ENCODE results near the gene IQCB1.
"Not testable (repeated sequence)": the region's sequence is repeated elsewhere in the genome, so short reads cannot be mapped to it uniquely, and the experiment has no call there.

IQCB1 gene

GRCh38 chr3:121749276-121750086 lies 85.4 kb downstream of the IQCB1 start, which contains the start of gene GOLGB1:
Gene GOLGB1, minus strand, starts transcription at chr3:121749741. Its CDS starts 18,770 bp downstream, at chr3:121730971.
- H3K79me2 ChIP-seq (ENCODE audit: insufficient read depth, low read length): peaks cover 38% of the 10 kb centered on the region
- H3K9ac ChIP-seq (ENCODE audit: low read depth, low read length, poor library complexity, severe bottlenecking): peak within 1 kb of the TSS; percentile 83
- peak within 1 kb of the TSS; percentile 89 for H3K4me2 ChIP-seq (ENCODE audit: low read depth, low read length, poor library complexity, severe bottlenecking)
- TF ChIP-seq CTCF (conservative IDR thresholded peaks at IDR 0.05; ENCODE audit: low read length) (no peak), EZH2phosphoT487 (IDR thresholded peaks at IDR 0.05; ENCODE audit: borderline replicate concordance) (no peak)
- H3K9me3 ChIP-seq (ENCODE audit: insufficient read depth, low read depth, low read length): no peaks in the 10 kb centered on the region
- no peaks in the 10 kb centered on the region for H3K27me3 ChIP-seq (ENCODE audit: insufficient read depth, low read length, poor library complexity, severe bottlenecking)
- peaks cover 32% of the 10 kb centered on the region for H4K20me1 ChIP-seq (ENCODE audit: insufficient read depth, low read length, poor library complexity, severe bottlenecking)
- no peaks in the 10 kb centered on the region for H3K9me2 ChIP-seq (replicated peaks; ENCODE audit: low read depth, low read length)
- H3K4me1 ChIP-seq (ENCODE audit: insufficient read depth, low read length, poor library complexity, severe bottlenecking): peaks cover 37% of the 10 kb centered on the region
- H3F3A ChIP-seq (ENCODE audit: low read depth): no peaks in the 10 kb centered on the region
- H3K4me3 ChIP-seq (ENCODE audit: low read length, poor library complexity, severe bottlenecking): peak within 1 kb of the TSS; percentile 98
- H2AFZ ChIP-seq (ENCODE audit: low read length): peak within 1 kb of the TSS; percentile 69
- no peaks in the 10 kb centered on the region for H3K36me3 ChIP-seq (ENCODE audit: insufficient read depth, low read length)

- Histone ChIP-seq H2AFZ (ENCODE audit: low read length) (peak overlapping the region; percentile 69), H4K20me1 (ENCODE audit: insufficient read depth, low read length, poor library complexity, severe bottlenecking) (peaks cover 32% of the 10 kb centered on the region), H3F3A (ENCODE audit: low read depth) (no peaks in the 10 kb centered on the region), H3K9me2 (replicated peaks; ENCODE audit: low read depth, low read length) (no peaks in the 10 kb centered on the region), H3K27me3 (ENCODE audit: insufficient read depth, low read length, poor library complexity, severe bottlenecking) (no peaks in the 10 kb centered on the region), H3K9ac (ENCODE audit: low read depth, low read length, poor library complexity, severe bottlenecking) (peak overlapping the region; percentile 82), H3K36me3 (ENCODE audit: insufficient read depth, low read length) (no peaks in the 10 kb centered on the region), H3K4me1 (ENCODE audit: insufficient read depth, low read length, poor library complexity, severe bottlenecking) (peaks cover 37% of the 10 kb centered on the region), H3K4me2 (ENCODE audit: low read depth, low read length, poor library complexity, severe bottlenecking) (peak overlapping the region; percentile 89), H3K4me3 (ENCODE audit: low read length, poor library complexity, severe bottlenecking) (peak overlapping the region; percentile 98), H3K9me3 (ENCODE audit: insufficient read depth, low read depth, low read length) (no peaks in the 10 kb centered on the region), H3K79me2 (ENCODE audit: insufficient read depth, low read length) (peaks cover 43% of the 10 kb centered on the region)
- no peak for TF ChIP-seq CTCF (conservative IDR thresholded peaks at IDR 0.05; ENCODE audit: low read length)
- no peak for TF ChIP-seq EZH2phosphoT487 (IDR thresholded peaks at IDR 0.05; ENCODE audit: borderline replicate concordance)
These were observed 86.1 kb downstream of the IQCB1 start for GRCh38 chr3:121748680-121749275.

- H3K9ac ChIP-seq (ENCODE audit: low read depth, low read length, poor library complexity, severe bottlenecking): peak overlapping the region; percentile 82
- H3K9me3 ChIP-seq (ENCODE audit: insufficient read depth, low read depth, low read length): no peaks in the 10 kb centered on the region
- no peaks in the 10 kb centered on the region for H3K27me3 ChIP-seq (ENCODE audit: insufficient read depth, low read length, poor library complexity, severe bottlenecking)
- peaks cover 47% of the 10 kb centered on the region for H3K79me2 ChIP-seq (ENCODE audit: insufficient read depth, low read length)
- H2AFZ ChIP-seq (ENCODE audit: low read length): no peak overlapping the region
- H3K36me3 ChIP-seq (ENCODE audit: insufficient read depth, low read length): no peaks in the 10 kb centered on the region
- H3K9me2 ChIP-seq (replicated peaks; ENCODE audit: low read depth, low read length): no peaks in the 10 kb centered on the region
- H3K4me1 ChIP-seq (ENCODE audit: insufficient read depth, low read length, poor library complexity, severe bottlenecking): peaks cover 37% of the 10 kb centered on the region
- H3K4me3 ChIP-seq (ENCODE audit: low read length, poor library complexity, severe bottlenecking): peak overlapping the region; percentile 98
- H3K4me2 ChIP-seq (ENCODE audit: low read depth, low read length, poor library complexity, severe bottlenecking): peak overlapping the region; percentile 89
- no peak for TF ChIP-seq EZH2phosphoT487 (IDR thresholded peaks at IDR 0.05; ENCODE audit: borderline replicate concordance)
- TF ChIP-seq CTCF (conservative IDR thresholded peaks at IDR 0.05; ENCODE audit: low read length): no peak
- no peaks in the 10 kb centered on the region for H3F3A ChIP-seq (ENCODE audit: low read depth)
- peaks cover 32% of the 10 kb centered on the region for H4K20me1 ChIP-seq (ENCODE audit: insufficient read depth, low read length, poor library complexity, severe bottlenecking)
These were observed 86.9 kb downstream of the IQCB1 start for GRCh38 chr3:121747976-121748375.

GRCh38 chr3:121743106-121743505 lies 91.8 kb downstream of the IQCB1 start:
- not testable (repeated sequence) for H3K27me3 ChIP-seq (ENCODE audit: insufficient read depth, low read length, poor library complexity, severe bottlenecking); H2AFZ ChIP-seq (ENCODE audit: low read length); H3F3A ChIP-seq (ENCODE audit: low read depth); H3K9me3 ChIP-seq (ENCODE audit: insufficient read depth, low read depth, low read length); H3K4me3 ChIP-seq (ENCODE audit: low read length, poor library complexity, severe bottlenecking); H3K4me2 ChIP-seq (ENCODE audit: low read depth, low read length, poor library complexity, severe bottlenecking); H3K36me3 ChIP-seq (ENCODE audit: insufficient read depth, low read length); H3K9ac ChIP-seq (ENCODE audit: low read depth, low read length, poor library complexity, severe bottlenecking); H3K9me2 ChIP-seq (replicated peaks; ENCODE audit: low read depth, low read length)
- Histone ChIP-seq H4K20me1 (ENCODE audit: insufficient read depth, low read length, poor library complexity, severe bottlenecking) (peaks cover 45% of the 10 kb centered on the region), H3K4me1 (ENCODE audit: insufficient read depth, low read length, poor library complexity, severe bottlenecking) (peaks cover 37% of the 10 kb centered on the region), H3K79me2 (ENCODE audit: insufficient read depth, low read length) (peaks cover 67% of the 10 kb centered on the region)

All from Loucy (cell line).